Spleen (tissue), 13 donors: ENCODE measurements around the gene NOP56. TPM values are rescaled to one million over a fixed set of nuclear protein-coding genes. Genes with fewer than 3 reads are reported as not detected.

Experiments used
- DNase-seq: peaks from one replicate; pipeline ENCODE4 v3.0.0-alpha.2; 2020
- H3K27ac ChIP-seq, 8 donors: fragments of 200-600 bp; sonication (generic) in 7 of 8; 1 replicate in 4 of 8; 2 replicates in 4 of 8; pipeline versions ENCODE4 v1.5.0 to v1.8.0; 2016 to 2021; ENCODE audit warnings: inconsistent platforms in 4 of 8, mild to moderate bottlenecking in 4 of 8, moderate library complexity in 1 of 8
- H3K27me3 ChIP-seq, 7 donors: fragments of 200-600 bp; sonication (generic) in 6 of 7; replicated peaks in 1 of 7; 1 replicate in 4 of 7; 2 replicates in 3 of 7; pipeline versions ENCODE4 v1.5.0 to v1.8.0; 2016 to 2021; ENCODE audit warnings: inconsistent platforms in 3 of 7, mild to moderate bottlenecking in 1 of 7
- H3K36me3 ChIP-seq, 6 donors: fragments of 200-600 bp; sonication (generic) in 5 of 6; 1 replicate in 4 of 6; 2 replicates in 2 of 6; pipeline versions ENCODE4 v1.5.0 to v1.8.0; 2016 to 2021; ENCODE audit warnings: inconsistent platforms in 2 of 6
- H3K4me1 ChIP-seq, 6 donors: fragments of 200-600 bp; sonication (generic) in 5 of 6; 1 replicate in 3 of 6; 2 replicates in 3 of 6; pipeline versions ENCODE4 v1.5.0 to v1.8.0; 2016 to 2021; ENCODE audit warnings: inconsistent platforms in 3 of 6
- H3K4me3 ChIP-seq, 8 donors: fragments of 200-600 bp; sonication (generic) in 7 of 8; 1 replicate in 4 of 8; 2 replicates in 4 of 8; pipeline versions ENCODE4 v1.5.0 to v1.8.0; 2016 to 2021; ENCODE audit warnings: inconsistent platforms in 4 of 8, mild to moderate bottlenecking in 4 of 8, moderate library complexity in 2 of 8
- H3K9me3 ChIP-seq, 8 donors: fragments of 200-600 bp; sonication (generic) in 7 of 8; 1 replicate in 4 of 8; 2 replicates in 4 of 8; pipeline versions ENCODE4 v1.5.0 to v1.8.0; 2016 to 2021; ENCODE audit warnings: inconsistent platforms in 4 of 8
- POLR2A ChIP-seq, 3 donors: fragments of 450-650 bp; IDR thresholded peaks; one replicate each; pipeline ENCODE4 v1.5.1; 2017; ENCODE audit warnings: antibody characterized with exemption in 3 of 3, mild to moderate bottlenecking in 1 of 3
- POLR2AphosphoS5 ChIP-seq, 3 donors: sonication (generic); formaldehyde crosslinking; IDR thresholded peaks; one replicate each; pipeline ENCODE4 v1.5.1; 2017; ENCODE audit warnings: antibody characterized with exemption in 3 of 3
- WGBS, 5 donors: extraction: QIAGEN DNeasy Blood & Tissue Kit in 3 of 5; methylation state at CpG; one replicate each; pipeline versions ENCODE4 v1.1.5 to v1.1.7; 2013 to 2018; 5-methylcytosine and 5-hydroxymethylcytosine counted together
- intact Hi-C: fragments of 100-400 bp; cut with DNase I; formaldehyde crosslinking; loops from one replicate; pipeline ENCODE4 v1.15.0; 2023; ENCODE audit warnings: low total_unique reads
- long read RNA-seq, 2 donors: transcript quantifications; one replicate each; lab custom pipeline, GENCODE V29; 2026
- polyA plus RNA-seq, 3 donors: library from polyadenylated mRNA; stranded (reverse); fragments of 200-250 nt; gene quantifications; one replicate each; pipeline ENCODE4 v1.2.1, GENCODE V29; 2013
- total RNA-seq, 7 donors: library from RNA; depleted of rRNA in 3 of 7; stranded (reverse); fragments of >200 nt in 3 of 7; fragmentation: NEBNext Ultra II Directional in 4 of 7; extraction: Animal tissue kit (Norgen Biotek cat#: 25700) in 4 of 7; gene quantifications; one replicate each; pipeline versions ENCODE4 v1.1.0 to v1.2.1, GENCODE V29; 2016 to 2021
- TF ChIP-seq, protein P1 (sequence below), 11 experiments: fragments of 200-600 bp in 7 of 11; fragments of 450-650 bp in 4 of 11; sonication (generic) in 4 of 11; IDR thresholded peaks in 8 of 11; conservative IDR thresholded peaks in 3 of 11; 1 replicate in 7 of 11; 2 replicates in 4 of 11; pipeline versions ENCODE4 v1.4.0 to v1.8.0; 2016 to 2021; ENCODE audit warnings: antibody characterized with exemption in 11 of 11, inconsistent platforms in 4 of 11, mild to moderate bottlenecking in 1 of 11
- donor health status: healthy with polysubstance abuse.
- donor health status: DM: no; HTN: no; CAD: no; lungs with moderate emphysema.
- donor health status: DM: no; HTN: no; CAD: no.
- donor health status: Bipolar disorder and iron deficiency.
- donor health status: healthy.
- donor health status: DM: no; HTN: no; CAD: no.
- donor health status: DM: yes; HTN: yes; CAD: no.

The NOP56 gene, protein sequence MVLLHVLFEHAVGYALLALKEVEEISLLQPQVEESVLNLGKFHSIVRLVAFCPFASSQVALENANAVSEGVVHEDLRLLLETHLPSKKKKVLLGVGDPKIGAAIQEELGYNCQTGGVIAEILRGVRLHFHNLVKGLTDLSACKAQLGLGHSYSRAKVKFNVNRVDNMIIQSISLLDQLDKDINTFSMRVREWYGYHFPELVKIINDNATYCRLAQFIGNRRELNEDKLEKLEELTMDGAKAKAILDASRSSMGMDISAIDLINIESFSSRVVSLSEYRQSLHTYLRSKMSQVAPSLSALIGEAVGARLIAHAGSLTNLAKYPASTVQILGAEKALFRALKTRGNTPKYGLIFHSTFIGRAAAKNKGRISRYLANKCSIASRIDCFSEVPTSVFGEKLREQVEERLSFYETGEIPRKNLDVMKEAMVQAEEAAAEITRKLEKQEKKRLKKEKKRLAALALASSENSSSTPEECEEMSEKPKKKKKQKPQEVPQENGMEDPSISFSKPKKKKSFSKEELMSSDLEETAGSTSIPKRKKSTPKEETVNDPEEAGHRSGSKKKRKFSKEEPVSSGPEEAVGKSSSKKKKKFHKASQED
- total RNA-seq (100 to 1,000 TPM in 6 of 7 donors, 10 to 100 TPM in 1; 82.1 to 183 (median 127) TPM), polyA plus RNA-seq (100 to 1,000 TPM; 151 to 208 (median 182) TPM)
- long read RNA-seq, donor 1, transcript NOP56-205 (3 exons, 859 nt), result minor isoform, 5 of 116 reads
- long read RNA-seq, donor 1, transcript NOP56-219 (1 exons, 2,980 nt), result minor isoform, 40 of 116 reads
- long read RNA-seq, donor 1, transcript NOP56-208 (2 exons, 735 nt), result major isoform, 58 of 116 reads
- long read RNA-seq, donor 1, transcript NOP56-201 (12 exons, 2,400 nt), result minor isoform, 7 of 116 reads
- long read RNA-seq, donor 1, partial matches to known transcripts, result 0 of 116 reads
- long read RNA-seq, donor 1, other reads (novel, unspliced or antisense), result 0 of 116 reads
- long read RNA-seq, donor 2, transcript NOP56-208 (2 exons, 735 nt), result major isoform, 45 of 92 reads
- long read RNA-seq, donor 2, transcript NOP56-219 (1 exons, 2,980 nt), result minor isoform, 28 of 92 reads
- long read RNA-seq, donor 2, transcript NOP56-201 (12 exons, 2,400 nt), result minor isoform, 9 of 92 reads
- long read RNA-seq, donor 2, partial matches to known transcripts, result 5 of 92 reads
- long read RNA-seq, donor 2, other reads (novel, unspliced or antisense), result 0 of 92 reads

DNA sequence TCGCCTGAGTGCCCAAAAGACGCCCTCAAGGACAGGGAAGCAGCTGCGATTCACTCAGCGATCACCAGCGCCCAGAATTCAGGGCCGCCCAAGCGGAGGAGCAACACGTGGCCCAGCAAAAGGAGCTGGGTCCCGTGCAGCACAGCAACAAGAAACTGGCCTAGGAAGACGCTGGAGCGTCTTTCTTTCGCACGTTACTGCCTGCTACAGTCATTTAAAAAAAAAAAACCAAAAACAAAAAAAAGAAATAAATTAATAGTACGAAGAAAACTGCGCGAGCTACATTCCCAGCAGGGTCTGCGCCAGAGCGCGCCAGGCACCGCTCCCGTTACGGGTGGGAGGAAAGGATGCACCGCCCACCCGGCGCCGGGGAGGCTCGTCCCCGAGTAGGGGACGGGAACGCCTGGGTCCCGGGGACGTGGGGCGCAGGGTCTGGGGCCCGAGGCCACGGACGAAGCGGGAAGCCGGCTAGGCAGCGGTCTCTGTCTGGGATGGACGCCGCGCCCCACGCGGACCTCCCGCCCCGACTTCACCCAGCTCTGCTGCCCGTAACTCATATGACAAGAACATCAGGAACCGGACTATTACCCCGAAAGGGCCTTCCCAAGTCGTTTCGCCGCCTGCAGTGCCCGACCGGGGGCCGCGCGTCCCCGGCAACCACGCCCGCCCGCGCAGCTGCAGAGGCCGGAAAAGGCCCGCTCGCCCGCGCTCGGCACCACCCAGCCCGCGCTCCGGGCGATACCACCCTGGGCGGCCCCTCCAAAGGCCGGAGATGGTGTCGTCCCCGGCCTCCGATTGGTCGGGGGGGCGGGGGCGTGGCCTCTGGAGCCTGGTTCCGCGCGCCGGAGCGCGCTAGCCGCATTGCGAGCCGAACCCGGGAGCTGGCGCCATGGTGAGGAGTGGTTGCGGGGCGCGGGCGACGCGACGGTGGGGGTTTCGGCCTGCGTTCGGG, at the start of gene NOP56:
Gene NOP56, plus strand, starts transcription at position 861 of the 952 bp plus-strand sequence. Its CDS starts 29 bp downstream, at position 890.
- 0 to 1% (median 0%) methylated on average over 69 to 101 of the region's 101 CpGs for WGBS, 5 donors
- intact Hi-C loops, result no loop called here

DNA sequence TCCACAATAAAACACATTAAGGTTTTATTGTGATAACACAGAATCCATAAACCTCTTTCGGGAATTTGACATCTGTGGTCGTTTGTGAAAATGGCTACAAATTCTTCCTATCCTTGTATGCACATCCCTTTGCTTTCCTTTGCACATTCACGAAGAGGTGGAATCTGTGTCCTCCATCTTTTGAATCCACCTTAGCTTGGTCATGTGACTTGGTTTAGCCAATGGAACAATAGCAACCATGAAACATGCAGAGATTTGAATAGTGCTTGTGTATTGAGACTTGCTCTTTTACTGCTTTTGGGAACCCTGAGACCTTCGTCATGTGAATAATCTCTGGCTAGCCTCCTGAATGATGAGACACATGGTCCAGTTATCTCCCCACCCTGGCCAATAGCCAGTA, 49.7 kb upstream of the NOP56 start:
- DNase-seq, result no peak

More for the DNA sequence above, at the start of gene NOP56:
- Histone ChIP-seq H3K36me3 (peaks cover 7 to 35% (median 30%) of the 10 kb centered on the region in 6 donors), H3K27me3 (no peaks in the 10 kb centered on the region), H3K27ac (peak within 1 kb of the TSS; percentile 88 to 96 (median 92)), H3K4me1 (peaks cover 17 to 67% (median 33%) of the 10 kb centered on the region in 6 donors), H3K9me3 (no peaks in the 10 kb centered on the region), H3K4me3 (peak within 1 kb of the TSS; percentile 70 to 100 (median 99))
- peak; percentile 98 for DNase-seq
- TF ChIP-seq, protein P1, sequence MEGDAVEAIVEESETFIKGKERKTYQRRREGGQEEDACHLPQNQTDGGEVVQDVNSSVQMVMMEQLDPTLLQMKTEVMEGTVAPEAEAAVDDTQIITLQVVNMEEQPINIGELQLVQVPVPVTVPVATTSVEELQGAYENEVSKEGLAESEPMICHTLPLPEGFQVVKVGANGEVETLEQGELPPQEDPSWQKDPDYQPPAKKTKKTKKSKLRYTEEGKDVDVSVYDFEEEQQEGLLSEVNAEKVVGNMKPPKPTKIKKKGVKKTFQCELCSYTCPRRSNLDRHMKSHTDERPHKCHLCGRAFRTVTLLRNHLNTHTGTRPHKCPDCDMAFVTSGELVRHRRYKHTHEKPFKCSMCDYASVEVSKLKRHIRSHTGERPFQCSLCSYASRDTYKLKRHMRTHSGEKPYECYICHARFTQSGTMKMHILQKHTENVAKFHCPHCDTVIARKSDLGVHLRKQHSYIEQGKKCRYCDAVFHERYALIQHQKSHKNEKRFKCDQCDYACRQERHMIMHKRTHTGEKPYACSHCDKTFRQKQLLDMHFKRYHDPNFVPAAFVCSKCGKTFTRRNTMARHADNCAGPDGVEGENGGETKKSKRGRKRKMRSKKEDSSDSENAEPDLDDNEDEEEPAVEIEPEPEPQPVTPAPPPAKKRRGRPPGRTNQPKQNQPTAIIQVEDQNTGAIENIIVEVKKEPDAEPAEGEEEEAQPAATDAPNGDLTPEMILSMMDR (IDR thresholded peaks at IDR 0.05 in 8 of 11, conservative IDR thresholded peaks at IDR 0.05 in 3 of 11), result no peak
- TF ChIP-seq POLR2AphosphoS5 (IDR thresholded peaks at IDR 0.05) (peak; percentile 95 to 98 (median 97)), POLR2A (IDR thresholded peaks at IDR 0.05) (peak in 2 of 3 donors; percentile 82 to 84)

DNA sequence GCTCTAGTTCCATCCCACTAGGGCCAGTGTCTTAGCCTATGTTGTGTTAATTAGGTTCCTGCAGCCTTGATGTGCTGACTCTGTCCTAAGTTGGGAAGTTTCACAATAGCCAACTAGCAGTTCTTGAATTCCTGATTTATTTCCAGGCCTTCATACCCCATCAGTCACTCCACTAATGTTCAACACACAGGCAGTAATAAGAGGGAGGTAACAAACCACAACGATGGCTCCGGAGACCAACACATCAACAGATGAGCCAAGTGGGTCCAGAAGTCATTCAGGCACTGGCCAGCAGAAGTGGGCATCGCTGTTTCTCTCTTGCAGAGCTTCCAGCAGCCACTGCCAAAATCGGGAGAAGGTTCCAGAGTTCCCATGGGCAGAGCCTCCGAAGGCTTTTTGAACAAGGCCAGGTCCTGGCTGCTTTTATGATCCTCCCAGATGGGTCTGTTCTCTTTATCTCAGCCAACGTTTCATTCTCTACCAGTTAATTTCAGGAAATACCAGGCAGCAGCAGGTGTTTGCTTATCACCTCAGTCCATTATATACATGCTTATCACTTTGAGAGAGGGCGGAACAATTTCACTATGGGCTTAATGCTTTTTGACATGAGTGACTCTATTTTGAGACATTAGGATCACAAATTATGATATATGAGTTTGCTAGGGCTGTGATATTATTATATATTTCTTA, 48.5 kb upstream of the NOP56 start:
- intact Hi-C loops, result no loop called here
- Histone ChIP-seq H3K27me3 (no peaks in the 10 kb centered on the region), H3K9me3 (peaks cover 0 to 40% (median 27%) of the 10 kb centered on the region in 8 donors), H3K4me3 (no peak overlapping the region), H3K27ac (no peak overlapping the region), H3K4me1 (no peaks in the 10 kb centered on the region), H3K36me3 (no peaks in the 10 kb centered on the region)
- TF ChIP-seq, protein P1 (IDR thresholded peaks at IDR 0.05 in 8 of 11, conservative IDR thresholded peaks at IDR 0.05 in 3 of 11), result no peak
- TF ChIP-seq POLR2A (IDR thresholded peaks at IDR 0.05), result no peak
- WGBS, 5 donors, result 76 to 84% (median 80%) methylated on average over 7 of the region's 7 CpGs
- no peak for DNase-seq

More for the DNA sequence above, 49.7 kb upstream of the NOP56 start:
- no peak overlapping the region for H3K4me3 ChIP-seq
- 84 to 89% (median 88%) methylated on average over 4 of the region's 4 CpGs for WGBS, 5 donors
- no peak for TF ChIP-seq POLR2AphosphoS5 (IDR thresholded peaks at IDR 0.05)
- TF ChIP-seq POLR2A (IDR thresholded peaks at IDR 0.05), result no peak
- no peaks in the 10 kb centered on the region for H3K27me3 ChIP-seq
- intact Hi-C loops, result no loop called here
- no peaks in the 10 kb centered on the region for H3K36me3 ChIP-seq
- no peak overlapping the region for H3K27ac ChIP-seq
- peaks cover 0 to 34% (median 26%) of the 10 kb centered on the region in 8 donors for H3K9me3 ChIP-seq
- H3K4me1 ChIP-seq, result no peaks in the 10 kb centered on the region
